ENCODE results near the gene HNRNPL.
"Not testable (repeated sequence)": the region's sequence is repeated elsewhere in the genome, so short reads cannot be mapped to it uniquely, and the experiment has no call there.

HNRNPL gene

DNA sequence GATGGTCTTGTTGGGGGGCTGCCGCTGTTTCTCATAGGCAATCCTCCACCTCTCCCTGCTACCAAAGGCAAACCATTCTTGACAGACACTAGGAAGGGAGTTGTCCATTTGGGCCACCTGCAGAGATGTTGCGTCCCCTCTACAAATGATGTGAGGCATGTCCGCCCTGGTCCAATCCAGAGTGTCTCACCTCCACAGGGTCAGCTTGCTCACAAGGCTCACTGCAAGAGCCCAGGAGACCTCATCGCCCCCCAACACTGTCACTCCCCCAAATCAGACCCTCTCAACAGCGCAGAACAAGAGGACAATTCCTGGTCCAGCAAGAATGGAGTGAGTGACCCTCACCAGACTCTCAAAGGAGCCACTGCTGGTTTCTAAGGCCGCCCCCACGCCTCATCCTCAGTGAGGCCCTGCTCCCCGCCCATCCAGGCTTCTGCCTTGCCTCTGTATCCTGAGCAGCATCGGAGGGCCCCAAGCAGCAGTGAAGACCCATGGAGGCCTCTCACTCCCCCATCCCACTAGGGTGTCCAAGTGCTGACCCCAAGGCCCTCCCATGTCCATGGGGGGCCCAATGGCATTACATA is 6.5 kb downstream of the HNRNPL start:
- DNase-seq: no peak

DNA sequence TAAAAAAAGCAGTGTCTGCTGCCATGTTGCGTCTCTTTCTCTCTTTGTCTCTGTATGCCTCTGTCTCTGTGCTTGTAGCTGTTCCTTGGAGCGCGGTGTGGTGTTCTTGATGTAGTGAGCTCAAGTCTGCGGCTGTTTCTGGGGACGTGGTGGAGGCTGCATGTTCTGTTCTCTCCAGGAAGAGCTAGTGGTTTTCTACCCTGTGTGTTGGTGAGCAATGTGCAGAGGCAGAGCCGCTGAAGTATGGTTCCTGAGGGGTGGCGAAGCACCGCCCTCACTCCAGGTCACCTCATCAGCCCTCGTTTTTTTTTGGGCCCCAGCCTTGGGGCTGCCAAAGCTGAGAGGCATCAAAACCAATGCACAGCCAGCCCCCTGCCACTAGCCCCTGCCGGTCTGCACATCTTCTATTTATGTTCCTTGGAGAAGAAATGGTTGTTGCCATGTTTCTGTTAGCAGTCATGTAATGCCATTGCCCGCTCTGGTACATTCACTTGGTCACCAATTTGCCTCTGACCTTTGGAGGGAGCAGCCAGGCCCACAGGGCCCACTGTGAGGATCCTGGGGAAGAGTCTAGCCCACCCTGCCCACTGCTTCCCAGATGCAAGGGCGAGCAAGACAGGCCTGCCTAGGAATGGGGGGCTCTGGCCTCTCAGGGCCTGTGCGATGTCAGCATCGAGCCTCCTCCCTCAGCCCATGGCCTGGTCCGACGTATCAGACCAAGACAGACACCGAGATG is 7.2 kb downstream of the HNRNPL start:
- DNase-seq: peak in 2 of 4 experiments; percentile 18 to 27

DNA sequence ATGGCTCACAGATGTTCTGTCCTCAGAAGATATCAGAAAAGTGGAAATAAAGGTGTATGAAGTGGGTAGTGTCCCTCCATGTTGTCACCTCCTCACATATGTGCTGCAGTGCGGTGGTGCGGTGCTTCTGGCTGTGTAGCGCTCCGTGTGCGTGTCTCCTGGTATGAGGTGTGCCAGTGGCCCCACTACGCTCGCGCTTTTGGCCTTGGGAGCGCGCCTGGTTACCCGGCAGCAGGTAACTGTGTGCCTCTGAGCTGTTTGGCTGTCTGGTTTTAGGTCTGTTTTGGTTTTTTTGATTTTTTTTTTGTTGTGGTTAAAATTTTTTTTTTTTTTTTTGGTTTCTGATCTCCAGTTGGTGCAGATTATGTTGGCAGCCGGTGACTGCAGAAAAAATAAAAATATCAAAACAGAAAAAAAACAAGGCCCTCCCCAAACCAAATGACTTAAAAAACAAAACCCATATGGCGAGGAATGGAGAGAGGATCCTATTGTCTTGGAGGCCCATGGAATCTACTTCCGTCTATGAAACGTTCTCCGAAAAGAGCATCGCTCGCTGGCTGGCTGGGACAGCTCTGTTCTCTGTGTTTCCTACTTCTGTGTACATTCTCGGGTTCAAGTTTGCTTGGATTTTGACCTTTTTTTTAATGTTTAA is 7.9 kb downstream of the HNRNPL start:
- peak in 2 of 4 experiments; percentile 10 to 14 for DNase-seq

DNA sequence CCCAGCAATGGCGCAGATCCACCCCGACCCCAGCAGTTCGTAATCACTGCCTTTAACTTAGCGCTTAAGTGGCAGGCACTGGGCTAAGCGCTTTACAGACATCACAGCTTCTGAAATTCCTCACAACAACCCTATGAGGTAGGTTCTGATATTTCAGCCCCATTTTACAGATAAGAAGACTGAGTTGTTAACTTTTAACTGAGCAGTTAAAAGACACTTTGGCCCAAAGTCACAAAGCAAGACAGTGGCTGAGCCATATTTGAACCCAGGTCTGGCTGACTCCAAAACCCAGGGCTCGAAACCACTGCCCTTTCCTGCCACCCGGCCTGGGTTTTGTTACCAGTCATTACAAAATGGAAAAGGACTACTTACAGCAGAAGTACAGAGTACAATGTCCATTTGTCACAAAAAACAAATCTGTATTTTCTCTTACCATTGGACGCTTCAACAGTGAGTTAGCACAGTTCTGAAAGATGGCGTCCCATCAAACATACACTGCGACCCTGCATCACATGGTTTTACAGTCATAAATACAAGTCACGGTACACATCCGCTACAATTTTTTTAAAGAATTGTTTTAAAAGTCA is 8.5 kb downstream of the HNRNPL start:
- DNase-seq: no peak

DNA sequence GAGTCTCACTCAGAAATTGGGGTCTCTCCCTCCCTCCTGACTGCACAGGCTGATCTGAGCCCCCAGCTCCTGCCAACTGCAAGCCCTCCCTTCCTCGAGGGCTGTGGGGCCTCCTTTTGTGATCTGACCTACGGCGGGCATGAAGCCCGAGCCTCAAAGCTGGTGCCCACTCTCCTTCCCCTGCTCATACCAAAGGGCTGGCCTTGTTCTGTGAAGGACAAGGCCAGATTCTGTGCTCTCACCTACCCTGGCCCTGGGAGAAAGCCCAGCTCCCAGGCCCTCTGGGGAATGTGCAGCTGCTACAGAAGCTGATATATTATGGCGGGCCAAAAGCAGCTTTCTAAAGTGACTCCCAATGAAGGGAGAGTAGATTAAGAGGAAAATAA is 9.2 kb downstream of the HNRNPL start:
- no peak for DNase-seq

DNA sequence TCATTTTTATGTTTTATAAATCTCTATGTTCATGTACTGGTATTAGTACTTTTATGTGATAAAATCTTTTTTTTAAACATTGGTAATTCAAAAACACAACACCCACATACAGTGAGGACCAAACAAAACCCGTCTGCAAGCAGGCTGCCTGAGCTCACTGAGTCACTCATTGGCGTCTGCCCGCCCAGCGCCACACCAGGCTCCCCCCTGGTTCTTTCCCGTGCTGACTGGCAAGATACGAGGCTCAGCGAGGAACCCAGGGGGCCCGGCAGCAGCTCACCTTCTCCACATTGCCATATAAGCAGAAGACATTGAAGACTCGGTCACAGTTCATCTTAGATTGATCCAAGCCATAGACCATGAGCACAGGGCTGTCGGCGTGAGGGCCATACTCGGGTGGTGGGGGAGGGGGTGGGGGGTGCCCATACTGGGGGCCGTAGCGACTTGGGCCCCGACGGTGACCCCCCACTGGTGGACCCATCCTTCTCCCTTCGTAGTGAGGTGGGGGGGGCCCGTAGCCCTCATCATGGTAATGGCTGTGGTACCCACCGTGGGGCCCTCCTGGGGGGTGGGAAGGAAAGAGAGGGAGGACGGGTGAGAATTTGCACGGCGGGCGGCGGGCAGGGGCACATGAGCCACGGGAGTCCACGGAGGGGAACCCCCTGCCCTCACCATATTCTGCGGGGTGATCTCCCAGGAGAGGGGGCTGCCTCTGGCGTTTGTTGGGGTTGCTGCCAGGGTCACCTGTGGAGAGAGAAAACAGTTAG is 9.8 kb downstream of the HNRNPL start:
- no peak for DNase-seq

DNA sequence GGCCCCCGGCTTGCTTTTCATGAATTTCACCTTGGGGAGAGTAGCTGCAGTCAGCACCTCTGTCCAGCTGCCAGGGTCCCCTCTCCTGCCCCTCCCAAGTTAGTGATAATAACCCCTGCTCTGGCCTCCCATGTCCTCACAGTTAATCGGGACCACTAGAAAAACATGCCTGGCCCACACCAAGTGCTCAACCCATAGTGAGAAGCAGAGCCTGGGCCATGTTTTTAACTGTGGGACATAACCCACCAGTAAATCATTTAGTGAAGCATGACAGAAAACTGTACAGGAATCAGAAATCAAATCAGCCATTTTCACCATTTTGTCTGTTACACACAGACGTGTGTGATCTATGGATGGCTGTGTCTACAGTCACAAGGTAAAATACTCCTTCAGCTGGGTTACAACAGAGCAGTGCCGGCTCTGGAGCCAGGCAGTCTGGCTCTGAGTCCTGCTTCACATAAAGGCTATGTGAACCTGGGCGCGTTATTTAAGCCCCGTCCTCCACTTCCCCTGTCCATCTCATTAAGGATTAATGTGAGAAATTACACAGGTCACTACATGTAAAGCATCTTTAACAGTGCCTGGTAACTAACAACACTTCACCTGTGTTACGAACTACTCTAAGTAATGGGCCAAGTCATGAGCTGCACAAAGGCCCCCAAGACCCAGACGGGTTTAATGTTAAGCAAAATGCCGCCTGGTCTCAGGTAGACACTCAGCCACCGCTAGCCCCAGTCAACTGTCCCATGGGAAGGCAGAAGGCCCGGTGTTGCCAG is 10.6 kb downstream of the HNRNPL start:
- DNase-seq: no peak

DNA sequence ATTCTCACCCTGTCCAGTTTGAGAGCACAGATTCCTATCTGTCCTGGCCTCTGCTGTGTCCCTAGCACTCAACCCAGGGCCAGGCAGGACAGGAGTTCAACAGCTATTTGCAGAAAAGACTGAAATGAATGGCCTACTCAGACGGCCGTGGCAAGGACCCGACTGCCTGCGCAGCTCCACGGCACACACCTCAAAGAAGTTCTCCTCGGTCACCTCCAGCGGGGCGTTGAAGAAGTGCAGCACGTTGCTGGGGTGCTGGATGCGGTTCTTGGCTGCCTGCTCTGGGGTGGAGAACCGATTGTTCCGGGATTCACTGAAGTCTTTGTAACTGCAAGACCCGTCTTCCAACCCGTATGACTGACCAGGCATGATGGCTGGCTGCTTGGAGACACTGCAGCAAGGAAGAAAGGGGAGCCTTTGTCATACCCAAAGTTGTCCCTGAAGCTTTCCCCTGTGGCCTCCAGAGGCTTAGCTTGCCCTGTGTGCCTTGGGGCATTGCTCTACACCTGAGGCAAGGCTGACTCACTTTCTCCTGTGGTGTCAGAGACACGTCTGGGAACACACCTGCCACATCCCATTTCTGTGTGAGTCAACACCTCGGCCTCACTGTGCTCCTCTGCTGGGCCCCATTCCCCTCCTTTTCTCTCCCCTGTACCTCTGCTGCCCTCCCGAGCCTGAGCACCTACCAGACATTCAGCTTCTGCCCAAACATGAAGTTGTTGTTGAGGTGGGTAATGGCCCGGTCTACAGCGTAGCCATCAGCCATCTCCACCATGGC is 11.4 kb downstream of the HNRNPL start:
- DNase-seq: peak in 1 of 4 experiments; percentile 32

DNA sequence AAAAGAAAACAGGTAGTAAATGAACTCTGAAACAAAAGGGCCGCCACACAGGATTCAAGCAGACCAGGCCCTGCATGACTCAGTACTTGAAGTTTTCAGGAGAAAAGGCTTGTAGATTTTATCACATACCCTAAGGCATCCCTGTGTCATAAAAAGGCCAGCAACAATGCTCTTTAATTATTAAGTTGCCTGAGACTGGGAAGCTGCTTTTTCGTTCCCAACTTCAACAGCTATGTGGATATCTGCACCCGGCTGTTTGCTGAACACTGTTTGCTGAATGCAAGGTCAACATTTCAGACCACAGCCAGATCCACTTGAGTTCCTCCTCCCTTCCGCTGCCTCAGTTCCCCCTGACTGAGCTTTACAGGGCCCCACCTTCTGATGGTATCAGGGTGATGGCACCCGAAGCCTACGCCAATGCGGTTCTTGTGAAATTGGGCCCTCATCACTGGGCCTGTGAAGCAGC is 12.1 kb downstream of the HNRNPL start:
- no peak for DNase-seq

DNA sequence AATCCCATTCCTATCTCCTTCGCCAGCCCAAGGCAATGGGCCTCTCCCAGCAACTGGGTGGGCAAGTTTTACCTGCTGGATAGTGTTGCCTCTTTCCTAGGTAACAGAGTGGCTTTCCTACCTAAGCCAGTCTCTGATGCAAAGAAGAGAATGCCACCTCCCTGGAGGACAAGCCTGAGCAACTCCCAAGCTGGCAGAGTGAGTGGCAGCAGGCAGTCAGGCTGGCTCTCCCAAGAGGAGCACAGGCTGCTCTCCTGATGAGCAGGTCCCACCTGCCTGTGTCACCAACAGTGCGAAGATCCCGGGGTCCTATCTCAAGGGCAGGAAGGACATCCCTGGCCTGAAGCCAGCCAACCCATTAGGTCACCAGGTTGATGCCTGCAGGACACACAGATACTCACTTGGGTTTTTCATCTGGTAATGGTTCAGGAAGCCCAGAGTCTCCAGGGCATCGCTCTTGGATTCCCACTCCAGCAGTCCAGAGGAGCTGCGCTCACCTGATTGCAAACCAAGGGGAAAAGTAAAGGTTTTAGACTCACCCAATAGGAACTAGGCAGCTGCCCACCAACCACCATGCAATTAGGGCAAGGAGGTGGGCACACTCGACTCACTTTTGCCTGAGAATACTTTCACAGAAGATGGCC is 12.7 kb downstream of the HNRNPL start:
- no peak for DNase-seq

DNA sequence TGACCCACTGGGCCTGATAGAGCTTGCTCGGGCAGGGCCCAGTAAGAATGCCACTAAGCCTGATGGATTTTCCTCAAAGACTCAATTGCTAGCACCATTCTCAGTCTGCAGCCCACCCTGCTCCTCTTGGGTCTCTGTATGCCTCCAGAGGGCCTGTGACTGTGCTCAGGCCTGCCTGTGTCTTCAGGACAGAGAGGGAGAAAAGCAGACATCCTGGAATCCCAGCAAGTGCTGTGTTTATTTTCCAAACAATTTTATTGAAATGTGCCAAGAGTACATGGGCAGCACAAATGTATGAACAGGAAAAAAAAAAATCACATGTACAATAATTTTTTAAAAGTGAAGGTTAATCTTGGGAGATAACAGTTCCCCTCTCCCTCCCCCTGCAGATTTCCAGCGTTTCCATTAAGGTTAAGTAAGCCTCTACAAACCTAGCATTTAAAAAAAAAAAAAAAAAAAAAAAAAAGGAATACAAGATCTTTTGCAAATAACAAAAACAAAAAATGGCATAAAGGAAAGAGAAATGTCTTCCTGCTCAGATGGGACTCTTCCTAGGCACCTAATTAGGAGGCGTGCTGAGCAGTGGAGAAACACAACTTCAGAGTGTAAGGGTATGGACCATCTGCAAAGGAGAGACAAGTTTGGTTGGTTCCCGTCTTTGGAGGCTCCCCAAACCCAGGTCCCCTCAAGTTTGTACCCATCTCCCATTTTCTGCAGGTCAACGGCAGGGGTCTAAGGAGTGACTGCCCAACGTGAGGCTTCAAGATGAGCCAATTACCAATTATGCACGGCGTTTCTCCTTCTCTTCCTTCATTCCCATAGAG is 13.4 kb downstream of the HNRNPL start:
- DNase-seq: no peak

DNA sequence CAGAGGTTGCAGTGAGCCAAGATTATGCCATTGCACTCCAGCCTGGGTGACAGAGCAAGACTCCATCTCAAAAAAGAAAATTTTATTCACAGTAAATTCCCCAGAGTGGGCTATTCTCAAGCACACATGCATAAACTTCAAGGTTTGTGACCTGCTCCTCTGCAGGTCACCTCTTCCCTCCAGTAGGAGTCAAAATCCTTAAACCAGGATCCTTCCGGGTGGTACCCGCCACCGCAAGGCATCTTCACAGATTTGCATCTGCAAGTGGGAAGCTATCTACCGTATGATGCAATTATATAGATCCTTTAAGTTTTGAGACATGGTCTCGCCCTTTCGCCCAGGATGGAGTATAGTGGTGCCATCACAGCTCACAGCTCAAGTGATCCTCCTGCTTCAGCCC is 15.2 kb downstream of the HNRNPL start:
- no peak for DNase-seq

DNA sequence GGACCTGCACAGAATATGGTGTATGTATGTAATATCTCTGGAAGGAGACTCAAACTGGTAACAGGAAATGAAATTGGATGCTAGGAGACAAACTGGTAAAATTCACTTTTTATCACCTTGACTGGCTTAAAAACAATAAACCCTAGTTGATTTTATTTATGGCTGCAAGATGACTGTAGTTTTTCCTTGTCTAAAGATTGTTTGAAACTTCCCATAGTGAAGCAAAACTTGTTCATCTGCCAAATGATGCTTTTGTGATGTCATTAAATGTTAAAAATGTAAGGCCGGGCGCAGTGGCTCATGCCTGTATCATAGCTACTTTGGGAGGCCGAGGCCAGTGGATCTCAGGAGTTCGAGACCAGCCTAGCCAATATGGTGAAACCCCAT is 15.7 kb downstream of the HNRNPL start:
- DNase-seq: no peak

DNA sequence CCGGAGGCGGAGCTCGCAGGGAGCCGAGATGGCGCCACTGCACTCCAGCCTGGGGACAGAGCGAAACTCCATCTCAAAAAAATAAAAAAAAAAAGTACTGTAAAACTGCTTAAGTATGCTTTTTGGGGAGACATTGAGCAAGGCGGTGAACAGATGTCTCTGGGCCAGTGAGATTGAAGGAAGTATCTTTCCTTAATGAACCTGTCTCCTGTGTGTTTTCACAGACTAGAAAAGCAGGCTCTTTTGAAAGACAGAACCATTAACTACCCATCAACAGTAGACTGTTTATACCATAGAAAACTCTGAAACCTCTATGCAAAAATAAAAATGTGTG is 16.7 kb downstream of the HNRNPL start:
- no peak for DNase-seq

DNA sequence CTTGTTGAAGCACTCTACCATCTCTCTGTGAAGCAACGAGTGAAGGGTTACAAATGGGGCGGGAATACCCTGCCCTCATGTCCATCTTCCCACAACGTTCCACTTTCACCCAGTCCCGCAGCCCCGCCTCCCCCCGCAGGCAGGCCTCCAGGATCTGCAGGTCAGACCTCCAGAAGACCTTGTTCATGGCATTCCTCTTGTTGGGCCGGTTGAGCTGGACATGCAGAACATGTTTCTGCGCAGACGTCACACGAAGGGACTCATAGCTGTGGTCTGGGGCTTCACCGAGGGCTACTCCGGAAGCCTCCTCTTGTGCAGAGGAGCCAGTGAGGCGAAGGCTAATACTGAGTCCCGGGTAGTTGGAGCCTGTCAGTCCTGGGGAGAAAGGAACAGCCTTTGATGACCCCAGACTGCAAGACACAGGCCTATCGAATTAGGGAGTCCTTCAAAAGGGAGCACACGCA is 18.6 kb downstream of the HNRNPL start:
- no peak for DNase-seq

DNA sequence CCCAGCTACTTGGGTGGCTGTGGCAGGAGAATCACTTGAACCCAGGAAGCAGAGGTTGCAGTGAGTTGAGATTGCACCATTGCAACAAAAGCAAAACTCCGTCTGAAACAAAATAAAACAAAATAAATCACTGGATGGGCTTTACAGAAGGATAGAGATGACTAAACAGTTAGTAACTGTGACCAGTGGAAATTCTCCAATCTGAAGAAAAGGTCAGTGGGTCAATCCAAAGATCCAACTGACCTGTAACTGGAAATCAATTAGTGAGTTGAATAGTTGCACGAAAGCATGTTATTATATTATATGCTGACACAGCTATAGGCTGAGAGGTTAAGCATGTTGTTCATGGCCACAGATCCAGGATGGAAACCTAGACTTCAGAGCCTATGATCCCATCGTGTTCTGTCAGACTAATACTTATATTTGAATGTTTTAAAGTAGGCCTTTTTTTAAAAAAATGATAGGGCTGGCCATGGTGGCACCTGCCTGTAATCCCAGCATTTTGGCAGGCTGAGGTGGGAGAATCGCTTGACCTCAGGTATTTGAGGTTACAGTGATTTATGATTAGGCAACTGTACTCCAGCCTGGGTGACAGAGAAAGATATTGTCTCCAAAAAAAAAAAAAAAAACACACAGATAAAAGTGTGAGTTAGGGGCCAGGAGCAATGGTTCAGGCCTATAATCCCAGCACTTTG is 19.6 kb downstream of the HNRNPL start:
- no peak for DNase-seq

DNA sequence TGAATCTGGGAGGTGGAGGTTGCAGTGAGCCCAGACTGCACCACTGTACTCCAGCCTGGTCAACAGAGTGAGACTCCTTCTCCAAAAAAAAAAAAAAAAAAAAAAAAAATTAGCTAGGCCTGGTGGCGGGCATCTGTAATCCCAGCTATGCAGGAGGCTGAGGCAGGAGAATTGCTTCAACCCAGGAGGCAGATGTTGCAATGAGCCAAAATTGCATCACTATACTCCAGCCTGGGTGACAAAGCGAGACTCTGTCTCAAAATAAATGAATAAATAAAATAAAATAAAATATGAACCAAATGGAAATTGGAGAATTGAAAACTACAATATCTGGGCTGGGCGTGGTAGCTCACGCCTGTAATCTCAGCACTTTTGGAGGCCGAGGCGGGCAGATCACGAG is 20.6 kb downstream of the HNRNPL start:
- not testable (repeated sequence) for DNase-seq

DNA sequence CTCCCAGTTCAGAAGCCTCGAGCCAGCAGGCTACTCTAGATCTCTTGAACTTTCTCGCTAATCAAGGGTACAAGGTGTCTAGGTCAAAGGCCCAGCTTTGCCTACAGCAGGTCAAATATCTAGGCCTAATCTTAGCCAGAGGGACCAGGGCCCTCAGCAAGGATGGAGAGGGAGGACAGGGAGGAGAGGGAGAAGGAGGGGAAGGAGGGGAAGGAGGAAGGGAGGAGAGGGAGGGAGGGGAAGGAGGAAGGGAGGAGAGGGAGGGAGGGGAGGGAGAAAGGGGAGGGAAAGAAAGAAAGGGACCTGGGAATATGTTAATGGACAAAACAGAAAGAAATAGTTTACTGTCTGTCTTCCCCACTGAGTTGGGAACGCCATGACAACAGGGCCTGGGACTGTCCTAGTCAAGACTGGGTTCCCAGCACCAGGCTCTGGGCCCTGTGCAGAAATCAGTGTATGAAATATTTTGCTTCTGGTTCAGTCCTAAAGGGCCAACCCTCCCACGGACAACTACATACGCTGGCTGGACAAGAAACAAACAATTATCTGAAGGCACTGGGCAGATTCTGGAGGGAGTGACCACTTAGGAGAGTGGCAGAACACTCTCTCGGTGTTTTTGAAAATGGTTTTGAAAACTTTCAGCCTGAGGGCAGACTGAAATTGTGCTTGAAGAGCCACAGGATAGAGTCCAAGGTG is 22.8 kb downstream of the HNRNPL start:
- no peak for DNase-seq

DNA sequence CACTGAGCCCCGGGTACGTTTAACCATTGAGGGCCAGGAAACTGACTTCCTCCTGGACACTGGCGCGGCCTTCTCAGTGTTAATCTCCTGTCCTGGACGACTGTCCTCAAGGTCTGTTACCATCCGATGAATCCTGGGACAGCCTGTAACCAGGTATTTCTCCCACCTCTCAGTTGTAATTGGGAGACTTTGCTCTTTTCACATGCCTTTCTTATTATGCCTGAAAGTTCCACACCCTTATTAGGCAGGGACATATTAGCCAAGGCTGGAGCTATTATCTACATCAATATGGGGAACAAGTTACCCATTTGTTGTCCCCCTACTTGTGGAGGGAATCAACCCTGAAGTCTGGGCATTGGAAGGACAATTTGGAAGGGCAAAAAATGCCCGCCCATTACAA is 23.9 kb downstream of the HNRNPL start:
- DNase-seq: not testable (repeated sequence)

Data from activated CD4-positive, CD25-positive, alpha-beta regulatory T cell (primary cell).